GM12878 (cell line): ENCODE results near the gene SYTL5. TPM values are rescaled to one million over a fixed set of nuclear protein-coding genes. Genes with fewer than 3 reads are reported as not detected.

Source experiments
- ATAC-seq: fragments of 200-7000 bp; cut with Tn5 transposase; 3 replicates; pipeline ENCODE4 v1.9.1; 2020; ENCODE audit warnings: mild to moderate bottlenecking, moderate library complexity
- BruUV-seq: library from RNA; stranded (reverse); fragments of 400-500 nt; replicated peaks from 2 replicates; lab custom pipeline; 2021; lab: Mats Ljungman, UMichigan
- CTCF ChIA-PET: fragments of 300-600 bp; sonication (Branson Sonifier 250); formaldehyde crosslinking; extraction: SDS; loops from one replicate; lab custom pipeline; 2021; ENCODE audit warnings: inconsistent platforms; lab: Yijun Ruan, JAX
- POLR2A ChIA-PET: fragments of 350-600 bp; formaldehyde crosslinking; extraction: SDS; loops from one replicate; lab custom pipeline; 2021; ENCODE audit warnings: inconsistent platforms; lab: Charles Lee
- RAD21 ChIA-PET: fragments of 300-600 bp; sonication (Branson Sonifier 250); formaldehyde crosslinking; loops from one replicate; lab custom pipeline; 2023; ENCODE audit warnings: antibody characterized with exemption; ENCODE audit not compliant: unreplicated experiment; lab: Charles Lee
- SMC1A ChIA-PET: fragments of 300-600 bp; sonication (Branson Sonifier 250); formaldehyde crosslinking; loops from one replicate; lab custom pipeline; 2023; ENCODE audit not compliant: unreplicated experiment, uncharacterized antibody; lab: Charles Lee
- DNase-seq: peaks from one replicate; pipeline ENCODE4 v3.0.0-alpha.2; 2011; ENCODE audit warnings: low read depth, low spot score
- FAIRE-seq: peaks from 3 replicates; lab custom pipeline; 2011; peaks lifted over from hg19 to GRCh38; lab: Jason Lieb, UNC
- H2AFZ ChIP-seq: 2 replicates; pipeline ENCODE4 v1.6.0; 2011; ENCODE audit warnings: low read depth, low read length, control low read depth; ENCODE audit not compliant: control insufficient read depth
- H3K27ac ChIP-seq: 2 replicates; pipeline ENCODE4 v1.5.1; 2011; ENCODE audit warnings: control low read depth; ENCODE audit not compliant: control insufficient read depth, insufficient read depth
- H3K27me3 ChIP-seq, 2 experiments: replicated peaks in 1 of 2; 2 replicates each; pipeline versions ENCODE4 v1.6.0 to v1.6.1; 2011; ENCODE audit warnings: low read length in 1 of 2; ENCODE audit not compliant: control insufficient read depth in 2 of 2, insufficient read depth in 2 of 2
- H3K36me3 ChIP-seq, 2 experiments: 2 replicates each; pipeline ENCODE4 v1.5.1; 2011; ENCODE audit warnings: low read length in 1 of 2; ENCODE audit not compliant: control insufficient read depth in 2 of 2, insufficient read depth in 2 of 2
- H3K4me1 ChIP-seq: 2 replicates; pipeline ENCODE4 v1.6.1; 2011; ENCODE audit warnings: mild to moderate bottlenecking, low read length, moderate library complexity, mixed read lengths; ENCODE audit not compliant: control insufficient read depth, insufficient read depth
- H3K4me2 ChIP-seq: 2 replicates; pipeline ENCODE4 v1.6.0; 2011; ENCODE audit warnings: control low read depth; ENCODE audit not compliant: control insufficient read depth, insufficient read depth
- H3K4me3 ChIP-seq: fragments of 200-600 bp; sonication (generic); 2 replicates; pipeline ENCODE4 v1.5.1; 2016
- H3K79me2 ChIP-seq: 2 replicates; pipeline ENCODE4 v1.6.0; 2011; ENCODE audit warnings: low read length; ENCODE audit not compliant: control insufficient read depth, insufficient read depth
- H3K9ac ChIP-seq: 2 replicates; pipeline ENCODE4 v1.8.0; 2011; ENCODE audit warnings: low read length, control low read depth, mixed read lengths; ENCODE audit not compliant: control insufficient read depth, insufficient read depth
- H3K9me3 ChIP-seq: replicated peaks from 3 replicates; pipeline ENCODE4 v1.5.1; 2011; ENCODE audit warnings: mild to moderate bottlenecking, low read length; ENCODE audit not compliant: control insufficient read depth, insufficient read depth
- H4K20me1 ChIP-seq: 2 replicates; pipeline ENCODE4 v1.6.0; 2011; ENCODE audit not compliant: control insufficient read depth, insufficient read depth
- BCL11A ChIP-seq: IDR thresholded peaks from 2 replicates; pipeline ENCODE4 v1.6.1; 2011; ENCODE audit warnings: low read depth, low read length
- BMI1 ChIP-seq: fragments of 450-650 bp; IDR thresholded peaks from 2 replicates; pipeline ENCODE4 v1.6.1; 2016; ENCODE audit warnings: mild to moderate bottlenecking, moderate library complexity, borderline replicate concordance
- PML ChIP-seq: IDR thresholded peaks from 2 replicates; pipeline ENCODE4 v1.6.1; 2012; ENCODE audit warnings: low read length, inconsistent platforms
- RELB ChIP-seq: fragments of 450-650 bp; IDR thresholded peaks from 2 replicates; pipeline ENCODE4 v1.6.1; 2017; ENCODE audit warnings: low read depth, mild to moderate bottlenecking, moderate library complexity
- RFX5 ChIP-seq: IDR thresholded peaks from 2 replicates; pipeline ENCODE4 v1.6.1; 2011; ENCODE audit warnings: low read depth, low read length, improper control_type of control experiment
- SP1 ChIP-seq: IDR thresholded peaks from one replicate; pipeline ENCODE4 v1.6.1; 2011; ENCODE audit warnings: low read depth, low read length
- TCF3 ChIP-seq: IDR thresholded peaks from 2 replicates; pipeline ENCODE4 v1.6.1; 2012; ENCODE audit warnings: low read depth, mild to moderate bottlenecking, low read length, borderline replicate concordance; ENCODE audit not compliant: insufficient read depth
- YY1 ChIP-seq: IDR thresholded peaks from 2 replicates; pipeline ENCODE4 v1.6.1; 2011; ENCODE audit warnings: low read depth, mild to moderate bottlenecking, low read length
- ZNF274 ChIP-seq: IDR thresholded peaks from one replicate; pipeline ENCODE4 v1.8.0; 2011; ENCODE audit not compliant: insufficient read length, insufficient read depth
- WGBS: methylation state at CpG from one replicate; pipeline ENCODE4 v1.1.6; 2016; ENCODE audit warnings: low lambda C conversion rate; ENCODE audit not compliant: insufficient replicate concordance, insufficient coverage; ENCODE audit errors: missing lambda C conversion rate; 5-methylcytosine and 5-hydroxymethylcytosine counted together
- in situ Hi-C: fragments of 300-500 bp; cut with MboI; formaldehyde crosslinking; loops from 9 replicates; pipeline ENCODE4 v1.14.3; 2018; ENCODE audit warnings: mixed read lengths
- intact Hi-C: fragments of 100-400 bp; cut with micrococcal nuclease; formaldehyde crosslinking; loops from one replicate; pipeline ENCODE4 v1.14.2; 2022; ENCODE audit not compliant: unreplicated experiment
- polyA plus RNA-seq, 11 experiments: library from polyadenylated mRNA; depleted of rRNA in 4 of 11; unstranded in 6 of 11; stranded (reverse) in 5 of 11; fragments of >200 nt; fragmentation: Nextera tagmentation in 4 of 11; fragmentation: Illumina TruSeq in 1 of 11; extraction: Ambion mirVana in 4 of 11; extraction: Trizol in 1 of 11; gene quantifications; 1 replicate in 1 of 11; 2 replicates in 10 of 11; pipeline versions ENCODE4 v1.2.1 to v1.2.3, GENCODE V29; 2011 to 2016; ENCODE audit warnings: inconsistent platforms in 2 of 11, missing spikeins in 2 of 11, low read depth in 1 of 11
- total RNA-seq, 4 experiments: library from RNA; depleted of rRNA in 3 of 4; stranded (reverse); fragments of >200 nt in 3 of 4; fragmentation: Illumina TruSeq in 1 of 4; extraction: Trizol in 1 of 4; gene quantifications; 2 replicates each; pipeline versions ENCODE4 v1.2.1 to v1.2.3, GENCODE V29; 2013 to 2021
- TF ChIP-seq, protein P1 (sequence below): IDR thresholded peaks from 2 replicates; pipeline ENCODE4 v1.6.1; 2011; ENCODE audit warnings: low read depth, low read length, improper control_type of control experiment, borderline replicate concordance
- TF ChIP-seq, protein P2 (sequence below): fragments of 150-350 bp; IDR thresholded peaks from 2 replicates; pipeline ENCODE4 v1.6.1; 2016; ENCODE audit warnings: low read depth, low read length
- TF ChIP-seq, protein P3 (sequence below): fragments of 450-650 bp; IDR thresholded peaks from 2 replicates; pipeline ENCODE4 v1.6.1; 2017; ENCODE audit warnings: mild to moderate bottlenecking, moderate library complexity
- TF ChIP-seq, protein P4 (sequence below): IDR thresholded peaks from 2 replicates; pipeline ENCODE4 v1.6.1; 2011; ENCODE audit warnings: low read depth, mild to moderate bottlenecking, low read length, moderate library complexity, borderline replicate concordance; ENCODE audit errors: extremely low read depth

SYTL5 gene
- total and polyA plus RNA-seq, 10 of the 15 experiments (the other 5 are each of a cell fraction or from before 2014, with no cell fraction given) = 0.01 to 0.20 (median 0.04) TPM; not detected in 3

- TF ChIP-seq, protein P1, sequence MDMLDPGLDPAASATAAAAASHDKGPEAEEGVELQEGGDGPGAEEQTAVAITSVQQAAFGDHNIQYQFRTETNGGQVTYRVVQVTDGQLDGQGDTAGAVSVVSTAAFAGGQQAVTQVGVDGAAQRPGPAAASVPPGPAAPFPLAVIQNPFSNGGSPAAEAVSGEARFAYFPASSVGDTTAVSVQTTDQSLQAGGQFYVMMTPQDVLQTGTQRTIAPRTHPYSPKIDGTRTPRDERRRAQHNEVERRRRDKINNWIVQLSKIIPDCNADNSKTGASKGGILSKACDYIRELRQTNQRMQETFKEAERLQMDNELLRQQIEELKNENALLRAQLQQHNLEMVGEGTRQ = no peak
- TF ChIP-seq, protein P2, sequence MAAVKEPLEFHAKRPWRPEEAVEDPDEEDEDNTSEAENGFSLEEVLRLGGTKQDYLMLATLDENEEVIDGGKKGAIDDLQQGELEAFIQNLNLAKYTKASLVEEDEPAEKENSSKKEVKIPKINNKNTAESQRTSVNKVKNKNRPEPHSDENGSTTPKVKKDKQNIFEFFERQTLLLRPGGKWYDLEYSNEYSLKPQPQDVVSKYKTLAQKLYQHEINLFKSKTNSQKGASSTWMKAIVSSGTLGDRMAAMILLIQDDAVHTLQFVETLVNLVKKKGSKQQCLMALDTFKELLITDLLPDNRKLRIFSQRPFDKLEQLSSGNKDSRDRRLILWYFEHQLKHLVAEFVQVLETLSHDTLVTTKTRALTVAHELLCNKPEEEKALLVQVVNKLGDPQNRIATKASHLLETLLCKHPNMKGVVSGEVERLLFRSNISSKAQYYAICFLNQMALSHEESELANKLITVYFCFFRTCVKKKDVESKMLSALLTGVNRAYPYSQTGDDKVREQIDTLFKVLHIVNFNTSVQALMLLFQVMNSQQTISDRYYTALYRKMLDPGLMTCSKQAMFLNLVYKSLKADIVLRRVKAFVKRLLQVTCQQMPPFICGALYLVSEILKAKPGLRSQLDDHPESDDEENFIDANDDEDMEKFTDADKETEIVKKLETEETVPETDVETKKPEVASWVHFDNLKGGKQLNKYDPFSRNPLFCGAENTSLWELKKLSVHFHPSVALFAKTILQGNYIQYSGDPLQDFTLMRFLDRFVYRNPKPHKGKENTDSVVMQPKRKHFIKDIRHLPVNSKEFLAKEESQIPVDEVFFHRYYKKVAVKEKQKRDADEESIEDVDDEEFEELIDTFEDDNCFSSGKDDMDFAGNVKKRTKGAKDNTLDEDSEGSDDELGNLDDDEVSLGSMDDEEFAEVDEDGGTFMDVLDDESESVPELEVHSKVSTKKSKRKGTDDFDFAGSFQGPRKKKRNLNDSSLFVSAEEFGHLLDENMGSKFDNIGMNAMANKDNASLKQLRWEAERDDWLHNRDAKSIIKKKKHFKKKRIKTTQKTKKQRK = no peak
- TF ChIP-seq, protein P3, sequence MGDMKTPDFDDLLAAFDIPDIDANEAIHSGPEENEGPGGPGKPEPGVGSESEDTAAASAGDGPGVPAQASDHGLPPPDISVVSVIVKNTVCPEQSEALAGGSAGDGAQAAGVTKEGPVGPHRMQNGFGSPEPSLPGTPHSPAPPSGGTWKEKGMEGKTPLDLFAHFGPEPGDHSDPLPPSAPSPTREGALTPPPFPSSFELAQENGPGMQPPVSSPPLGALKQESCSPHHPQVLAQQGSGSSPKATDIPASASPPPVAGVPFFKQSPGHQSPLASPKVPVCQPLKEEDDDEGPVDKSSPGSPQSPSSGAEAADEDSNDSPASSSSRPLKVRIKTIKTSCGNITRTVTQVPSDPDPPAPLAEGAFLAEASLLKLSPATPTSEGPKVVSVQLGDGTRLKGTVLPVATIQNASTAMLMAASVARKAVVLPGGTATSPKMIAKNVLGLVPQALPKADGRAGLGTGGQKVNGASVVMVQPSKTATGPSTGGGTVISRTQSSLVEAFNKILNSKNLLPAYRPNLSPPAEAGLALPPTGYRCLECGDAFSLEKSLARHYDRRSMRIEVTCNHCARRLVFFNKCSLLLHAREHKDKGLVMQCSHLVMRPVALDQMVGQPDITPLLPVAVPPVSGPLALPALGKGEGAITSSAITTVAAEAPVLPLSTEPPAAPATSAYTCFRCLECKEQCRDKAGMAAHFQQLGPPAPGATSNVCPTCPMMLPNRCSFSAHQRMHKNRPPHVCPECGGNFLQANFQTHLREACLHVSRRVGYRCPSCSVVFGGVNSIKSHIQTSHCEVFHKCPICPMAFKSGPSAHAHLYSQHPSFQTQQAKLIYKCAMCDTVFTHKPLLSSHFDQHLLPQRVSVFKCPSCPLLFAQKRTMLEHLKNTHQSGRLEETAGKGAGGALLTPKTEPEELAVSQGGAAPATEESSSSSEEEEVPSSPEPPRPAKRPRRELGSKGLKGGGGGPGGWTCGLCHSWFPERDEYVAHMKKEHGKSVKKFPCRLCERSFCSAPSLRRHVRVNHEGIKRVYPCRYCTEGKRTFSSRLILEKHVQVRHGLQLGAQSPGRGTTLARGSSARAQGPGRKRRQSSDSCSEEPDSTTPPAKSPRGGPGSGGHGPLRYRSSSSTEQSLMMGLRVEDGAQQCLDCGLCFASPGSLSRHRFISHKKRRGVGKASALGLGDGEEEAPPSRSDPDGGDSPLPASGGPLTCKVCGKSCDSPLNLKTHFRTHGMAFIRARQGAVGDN = no peak
Observed at GRCh38 chrX:38142610-38143009, 136.3 kb downstream of the SYTL5 start (continued).

GRCh38 chrX:38149016-38149415 is 142.7 kb downstream of the SYTL5 start:
- no TSS peak for BruUV-seq
- TF ChIP-seq SP1 (no peak), RFX5 (no peak), ZNF274 (no peak), YY1 (no peak), BCL11A (no peak), RELB (no peak), TCF3 (no peak), PML (no peak), BMI1 (no peak)
- TF ChIP-seq, protein P4, sequence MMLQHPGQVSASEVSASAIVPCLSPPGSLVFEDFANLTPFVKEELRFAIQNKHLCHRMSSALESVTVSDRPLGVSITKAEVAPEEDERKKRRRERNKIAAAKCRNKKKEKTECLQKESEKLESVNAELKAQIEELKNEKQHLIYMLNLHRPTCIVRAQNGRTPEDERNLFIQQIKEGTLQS = no peak

More at GRCh38 chrX:38149016-38149415, 142.7 kb downstream of the SYTL5 start:
- no peak overlapping the region for H3K9ac ChIP-seq
- H4K20me1 ChIP-seq = no peaks in the 10 kb centered on the region
- H3K27me3 ChIP-seq = no peaks in the 10 kb centered on the region; a peak in 1 of 4 replicates
- FAIRE-seq (no peak), DNase-seq (no peak), ATAC-seq (no peak)
- in situ Hi-C loops = no loop called here
- H3K4me2 ChIP-seq = no peak overlapping the region
- ChIA-PET CTCF (no interaction called here), SMC1A (no interaction called here), RAD21 (no interaction called here), POLR2A (no interaction called here)
- no peaks in the 10 kb centered on the region for H3K4me1 ChIP-seq
- no peaks in the 10 kb centered on the region for H3K79me2 ChIP-seq
- no peak overlapping the region for H3K4me3 ChIP-seq
- H3K27ac ChIP-seq = no peak overlapping the region
- intact Hi-C loops = no loop called here
- H3K9me3 ChIP-seq = no peaks in the 10 kb centered on the region
- H3K36me3 ChIP-seq = no peaks in the 10 kb centered on the region
- H2AFZ ChIP-seq = no peak overlapping the region
- WGBS = 19% methylated on average over 2 of the region's 2 CpGs
